NCI-H748 treated with DMSO at 0.1 percent for 48 hours (cell line): ENCODE measurements around the gene PTHLH.

Experiments used
- DNase-seq: peaks from one replicate; lab custom pipeline; 2025; lab: John Stamatoyannopoulos, UW

Gene PTHLH

DNA sequence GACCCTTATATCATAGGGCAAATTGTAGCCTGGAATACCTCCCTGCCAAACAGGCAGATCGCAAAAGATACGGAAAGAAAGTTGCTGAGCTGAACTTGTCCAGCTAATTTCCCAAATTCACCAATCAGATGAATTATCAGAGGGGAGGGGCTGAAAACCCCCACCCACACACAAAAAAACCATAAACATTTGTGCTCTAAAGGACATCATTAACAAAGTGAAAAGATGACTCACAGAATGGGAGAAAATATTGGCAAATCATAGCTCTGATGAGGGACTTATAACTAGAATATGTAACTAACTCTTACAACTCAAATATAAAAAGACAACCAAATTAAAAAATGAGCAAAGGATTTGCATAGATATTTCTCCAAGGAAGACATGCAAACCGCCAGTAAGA is 36.3 kb downstream of the PTHLH start:
- no peak for DNase-seq

DNA sequence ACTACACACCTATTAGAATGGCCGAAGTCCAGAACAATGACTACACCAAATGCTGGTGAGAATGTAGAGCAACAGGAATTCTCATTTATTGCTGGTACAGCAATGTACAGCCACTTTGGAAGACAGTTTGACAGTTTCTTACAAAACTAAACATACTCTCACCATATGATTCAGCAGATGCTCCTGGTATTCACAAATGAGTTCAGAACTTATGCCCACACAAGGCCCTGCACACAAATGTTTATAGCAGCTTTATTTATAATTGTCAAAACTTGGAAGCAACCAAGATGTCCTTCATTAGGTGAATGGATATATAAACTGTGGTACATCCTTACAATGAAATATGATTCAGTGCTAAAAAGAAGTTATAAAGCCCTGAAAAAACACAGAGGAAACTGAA is 38.3 kb downstream of the PTHLH start:
- DNase-seq = no peak

DNA sequence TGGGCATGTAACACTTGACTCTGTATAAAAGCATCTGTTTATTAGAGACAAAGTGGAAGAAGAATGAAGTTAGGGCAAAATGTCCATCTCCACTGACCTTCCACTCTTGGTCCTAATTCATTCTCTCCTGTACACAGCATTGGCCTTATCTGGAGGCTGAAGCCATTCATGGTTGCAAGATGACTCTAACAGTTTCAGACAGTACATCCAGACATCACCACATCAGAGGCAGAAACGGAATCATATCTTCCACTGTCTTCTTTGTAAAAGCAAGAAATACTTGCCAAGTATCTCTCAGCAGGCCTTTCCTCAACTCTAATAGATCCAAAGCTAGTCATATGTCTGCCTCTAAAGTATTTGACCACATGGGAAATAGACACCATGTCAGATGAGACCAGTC is 41.1 kb downstream of the PTHLH start:
- no peak for DNase-seq

DNA sequence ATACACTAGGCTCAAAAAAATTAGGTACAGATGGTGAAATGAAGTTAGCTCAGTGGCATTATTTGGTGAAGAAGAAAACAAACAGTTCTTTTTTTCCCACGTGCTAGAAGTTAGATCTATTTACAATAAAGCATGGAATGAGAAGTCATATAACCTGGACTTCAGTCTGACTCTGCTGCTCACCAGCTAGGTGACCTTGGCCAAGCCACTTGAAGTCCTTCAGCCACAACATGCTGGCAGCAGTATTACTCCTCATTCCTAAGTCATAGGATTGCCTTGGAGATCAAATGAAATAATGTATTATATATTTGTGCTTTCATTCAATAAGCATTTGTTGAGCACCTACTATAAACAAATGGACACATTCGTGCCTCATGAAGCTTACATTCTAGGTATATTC is 45.2 kb downstream of the PTHLH start:
- DNase-seq = no peak

DNA sequence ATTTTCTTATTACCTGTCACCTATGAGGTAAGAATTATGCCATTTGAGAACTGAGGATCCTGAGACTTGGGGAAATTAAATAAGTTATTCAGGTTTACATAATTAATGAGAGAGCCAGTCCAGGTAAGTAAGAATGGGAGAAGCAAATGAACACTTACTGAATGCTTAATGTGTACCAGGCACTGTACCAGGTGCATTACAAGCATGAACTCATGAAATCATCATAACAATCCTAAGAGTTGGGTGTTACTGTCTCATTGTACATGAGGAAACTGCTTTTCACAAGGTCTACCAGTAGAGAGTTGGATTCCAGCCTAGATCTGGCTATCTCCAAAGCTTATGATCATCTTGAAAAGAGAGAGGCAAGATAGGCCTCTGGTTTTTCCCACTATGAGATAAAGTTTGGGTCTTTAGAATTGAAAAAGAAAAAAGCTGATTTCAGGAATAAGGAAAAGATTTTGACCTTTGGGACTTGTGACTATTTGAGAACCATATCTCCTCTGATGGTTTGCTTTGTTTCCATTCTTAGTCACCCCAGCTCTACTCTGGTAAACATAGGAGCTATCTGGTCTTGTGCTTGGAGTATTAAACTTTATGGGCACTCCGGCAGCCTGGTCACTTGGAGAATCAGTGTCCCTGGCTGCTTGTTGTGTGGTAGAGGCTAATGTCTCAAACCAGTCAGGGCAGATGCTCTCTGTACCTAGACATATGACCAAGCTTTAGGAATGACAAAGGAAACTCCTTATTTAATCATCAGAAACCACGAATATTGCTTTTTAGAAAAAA is 48.0 kb downstream of the PTHLH start:
- DNase-seq = no peak

DNA sequence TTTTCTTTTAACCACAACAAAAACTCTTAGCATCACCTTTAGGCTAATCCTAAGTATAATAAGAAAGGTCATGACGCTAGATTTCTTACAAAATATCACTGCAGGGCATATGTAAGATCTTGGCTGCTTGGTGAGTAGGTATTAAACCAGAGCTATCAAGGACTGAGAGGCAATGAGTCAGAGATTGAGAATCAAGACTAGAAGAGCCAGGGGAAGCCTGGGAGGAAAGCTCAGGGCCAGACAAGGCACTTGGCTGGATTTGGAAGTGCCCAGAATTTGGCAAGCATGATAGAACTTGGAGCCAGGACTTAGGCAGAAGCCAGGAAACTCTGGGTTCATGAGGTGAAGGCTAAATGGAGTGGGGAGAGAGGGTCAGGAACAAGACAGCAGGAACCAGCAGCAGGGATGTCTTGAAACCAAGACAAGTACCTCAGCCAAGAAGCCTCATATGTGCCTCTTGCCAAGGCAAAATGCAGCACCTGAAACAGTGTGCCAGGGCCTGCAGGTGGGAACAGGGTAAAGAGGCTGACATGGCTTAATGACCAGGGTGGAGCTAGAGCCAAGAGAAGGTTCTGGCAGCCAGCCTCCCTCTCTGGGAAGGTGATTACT is 49.9 kb downstream of the PTHLH start:
- no peak for DNase-seq

DNA sequence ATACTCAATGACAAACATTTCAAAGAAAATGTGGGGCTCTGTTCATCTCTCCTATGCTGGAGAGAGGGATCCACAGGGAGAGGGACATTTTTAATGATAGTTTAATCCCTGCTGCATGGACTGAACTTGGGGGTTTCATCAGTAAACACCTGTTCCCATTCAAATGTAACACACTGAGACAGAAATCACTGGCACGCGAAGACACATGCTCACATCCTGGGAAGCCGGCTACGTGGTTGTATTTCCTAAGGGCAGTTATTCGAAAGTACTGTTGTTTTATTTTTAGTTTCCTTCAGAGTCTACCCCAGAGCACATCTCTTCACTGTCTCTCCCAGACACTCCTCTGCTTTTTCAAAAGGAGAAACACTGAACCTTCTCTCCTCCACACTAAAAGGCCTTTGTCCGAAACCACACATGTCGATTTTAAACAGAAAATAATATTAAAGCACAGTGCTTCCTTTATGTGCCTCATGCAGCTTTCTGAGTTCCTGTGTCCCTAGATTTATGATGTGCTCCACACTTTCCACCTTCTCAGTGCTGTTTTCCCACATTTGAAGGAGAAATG is 52.8 kb downstream of the PTHLH start:
- no peak for DNase-seq

DNA sequence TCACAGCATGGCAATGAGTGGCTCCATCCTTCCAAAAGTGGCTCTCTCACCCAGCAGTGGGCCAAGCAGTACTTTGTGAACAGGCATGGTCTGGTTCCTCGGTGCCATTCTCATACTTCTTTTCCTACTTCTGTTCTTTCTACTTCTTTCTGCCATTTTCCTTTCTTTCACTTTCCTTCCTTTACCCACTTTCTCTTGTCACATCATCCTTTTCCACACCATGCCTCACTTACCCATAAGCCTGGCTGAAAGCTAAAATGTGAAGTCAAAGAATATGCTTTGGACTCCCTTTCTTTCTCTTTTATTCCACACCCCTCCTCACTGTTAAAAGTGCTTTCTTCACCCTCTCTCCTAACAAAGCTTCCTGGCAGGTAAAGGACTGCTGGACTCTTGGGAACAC is 57.0 kb downstream of the PTHLH start:
- no peak for DNase-seq

DNA sequence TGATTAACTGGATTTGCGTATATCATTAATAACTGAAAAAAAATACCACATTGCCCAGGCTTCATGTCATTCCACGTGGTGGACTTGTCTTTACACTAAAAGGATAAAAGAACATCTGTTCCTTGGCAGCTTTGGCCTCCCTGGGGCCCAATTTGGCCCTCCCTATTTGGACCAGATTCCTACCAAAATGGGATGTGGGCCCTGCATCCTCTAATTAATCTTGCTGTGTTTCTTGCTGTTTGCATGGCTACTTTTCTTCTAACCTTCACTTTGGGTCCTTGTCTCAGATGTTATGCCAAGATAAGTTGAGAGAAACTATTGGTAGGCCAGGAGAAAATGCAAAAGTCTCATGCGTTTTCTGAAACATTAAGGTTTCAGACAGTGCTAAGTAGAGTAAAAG is 57.5 kb downstream of the PTHLH start:
- DNase-seq = no peak

DNA sequence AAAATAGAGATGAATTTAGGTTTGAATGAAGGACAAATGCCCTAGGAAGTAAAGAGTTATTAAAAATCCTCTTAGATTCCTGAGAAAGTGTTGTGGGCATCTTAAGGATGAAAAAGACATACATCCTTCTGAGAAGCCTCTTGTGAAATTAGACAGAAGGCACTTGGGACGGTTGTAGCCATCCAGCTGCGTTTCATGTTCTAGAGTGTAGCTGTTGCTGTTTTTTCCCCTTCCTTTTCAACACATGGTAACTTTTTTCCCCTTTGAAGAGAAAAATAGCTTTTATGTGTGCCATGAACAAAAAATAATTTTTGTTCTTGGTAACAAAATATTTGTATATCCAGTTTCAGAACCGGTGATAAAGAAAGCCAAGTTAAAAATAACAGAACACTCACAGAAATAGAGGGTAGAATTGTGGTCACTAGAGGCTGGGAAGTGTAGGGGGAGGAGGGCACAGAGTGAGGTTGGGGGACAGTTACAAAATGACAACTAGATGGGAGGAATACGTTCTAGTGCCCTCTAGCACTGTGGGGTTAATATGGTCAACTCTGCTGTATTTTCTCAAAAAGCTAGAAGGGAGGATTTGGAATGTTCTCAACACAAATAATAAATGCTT is 58.4 kb downstream of the PTHLH start:
- no peak for DNase-seq

DNA sequence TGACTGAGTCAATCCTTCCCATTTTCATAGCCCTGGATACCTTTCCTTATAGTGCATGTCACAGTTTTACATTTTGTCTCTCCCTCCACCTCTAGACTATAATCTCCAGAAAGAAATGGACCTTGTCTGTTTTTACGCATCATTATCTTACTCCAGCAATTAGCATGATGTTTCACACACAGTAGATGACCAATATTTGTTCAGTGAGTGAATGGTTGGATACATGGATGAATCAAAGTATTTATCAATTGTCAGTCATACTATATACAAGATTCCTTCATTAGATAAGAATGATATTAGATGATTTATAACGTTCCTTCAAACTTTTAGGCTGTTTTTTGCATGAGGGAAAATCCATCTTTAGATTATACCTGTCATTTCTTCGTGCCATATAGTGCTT is 61.1 kb downstream of the PTHLH start:
- DNase-seq = no peak
